Cardiac fibroblast (primary cell): Measurements from ENCODE around the gene ALDH1A3.

ENCODE experiments used
- DNase-seq, 2 donors: peaks; one replicate each; pipeline versions ENCODE4 v3.0.0 to v3.0.0-alpha.2; 2010; ENCODE audit warnings: low read depth in 2 of 2
- H3K4me3 ChIP-seq, 2 donors: replicated peaks in 1 of 2; 1 replicate in 1 of 2; 2 replicates in 1 of 2; pipeline ENCODE4 v1.5.1; 2011; ENCODE audit warnings: low read depth in 2 of 2, low read length in 2 of 2, mild to moderate bottlenecking in 2 of 2, moderate library complexity in 1 of 2
- TF ChIP-seq, protein P1 (sequence below): IDR thresholded peaks from one replicate; pipeline ENCODE4 v1.5.1; 2011; ENCODE audit warnings: low read depth, mild to moderate bottlenecking, low read length, inconsistent platforms

The ALDH1A3 gene

DNA sequence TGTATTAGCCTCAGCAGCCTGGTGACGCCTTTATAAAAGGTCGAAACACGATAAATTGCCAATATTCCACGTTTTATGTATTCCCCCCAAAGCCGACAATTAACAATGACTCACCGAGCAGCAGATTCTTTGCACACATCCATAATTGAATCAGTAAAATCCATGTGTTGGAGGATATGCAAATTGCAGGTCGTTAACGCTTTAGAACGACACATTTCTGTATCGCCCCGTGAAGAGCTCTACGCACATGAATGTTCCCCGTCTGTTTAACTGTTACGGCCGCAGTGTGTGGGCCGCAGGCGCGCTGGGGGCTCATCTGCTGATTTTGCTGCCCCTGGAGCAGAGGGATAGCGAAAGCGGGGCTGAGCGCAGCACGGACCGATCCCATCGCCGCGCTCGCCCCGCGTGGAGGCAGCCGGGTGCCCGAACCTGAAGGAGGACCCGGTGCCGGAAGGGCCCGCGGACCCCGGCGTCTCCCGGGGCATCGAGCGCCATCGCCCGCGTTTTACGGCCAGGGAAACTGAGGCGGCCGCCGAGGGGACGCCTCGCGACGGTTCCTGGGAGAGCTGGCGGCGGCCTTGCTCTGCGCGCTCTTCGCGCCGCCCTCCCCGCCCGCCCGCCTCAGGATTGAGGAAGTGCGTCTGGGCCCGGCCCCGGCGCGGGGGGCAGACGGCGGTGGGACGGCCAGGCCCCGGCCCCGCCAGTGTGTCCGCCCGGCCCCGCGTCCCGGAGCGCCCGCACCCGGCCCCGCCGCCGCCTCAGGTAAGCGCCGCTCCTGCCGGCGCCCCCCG lies 39.3 kb downstream of the ALDH1A3 start, which contains the start of gene LRRK1:
Gene LRRK1, plus strand, starts transcription at position 668 of the 791 bp plus-strand sequence. CDS start 5,276 bp downstream, outside the sequence.
- peak; percentile 53 to 61 for DNase-seq
- H3K4me3 ChIP-seq: peak within 1 kb of the TSS; percentile 63 to 71
- TF ChIP-seq, protein P1, sequence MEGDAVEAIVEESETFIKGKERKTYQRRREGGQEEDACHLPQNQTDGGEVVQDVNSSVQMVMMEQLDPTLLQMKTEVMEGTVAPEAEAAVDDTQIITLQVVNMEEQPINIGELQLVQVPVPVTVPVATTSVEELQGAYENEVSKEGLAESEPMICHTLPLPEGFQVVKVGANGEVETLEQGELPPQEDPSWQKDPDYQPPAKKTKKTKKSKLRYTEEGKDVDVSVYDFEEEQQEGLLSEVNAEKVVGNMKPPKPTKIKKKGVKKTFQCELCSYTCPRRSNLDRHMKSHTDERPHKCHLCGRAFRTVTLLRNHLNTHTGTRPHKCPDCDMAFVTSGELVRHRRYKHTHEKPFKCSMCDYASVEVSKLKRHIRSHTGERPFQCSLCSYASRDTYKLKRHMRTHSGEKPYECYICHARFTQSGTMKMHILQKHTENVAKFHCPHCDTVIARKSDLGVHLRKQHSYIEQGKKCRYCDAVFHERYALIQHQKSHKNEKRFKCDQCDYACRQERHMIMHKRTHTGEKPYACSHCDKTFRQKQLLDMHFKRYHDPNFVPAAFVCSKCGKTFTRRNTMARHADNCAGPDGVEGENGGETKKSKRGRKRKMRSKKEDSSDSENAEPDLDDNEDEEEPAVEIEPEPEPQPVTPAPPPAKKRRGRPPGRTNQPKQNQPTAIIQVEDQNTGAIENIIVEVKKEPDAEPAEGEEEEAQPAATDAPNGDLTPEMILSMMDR: no peak

DNA sequence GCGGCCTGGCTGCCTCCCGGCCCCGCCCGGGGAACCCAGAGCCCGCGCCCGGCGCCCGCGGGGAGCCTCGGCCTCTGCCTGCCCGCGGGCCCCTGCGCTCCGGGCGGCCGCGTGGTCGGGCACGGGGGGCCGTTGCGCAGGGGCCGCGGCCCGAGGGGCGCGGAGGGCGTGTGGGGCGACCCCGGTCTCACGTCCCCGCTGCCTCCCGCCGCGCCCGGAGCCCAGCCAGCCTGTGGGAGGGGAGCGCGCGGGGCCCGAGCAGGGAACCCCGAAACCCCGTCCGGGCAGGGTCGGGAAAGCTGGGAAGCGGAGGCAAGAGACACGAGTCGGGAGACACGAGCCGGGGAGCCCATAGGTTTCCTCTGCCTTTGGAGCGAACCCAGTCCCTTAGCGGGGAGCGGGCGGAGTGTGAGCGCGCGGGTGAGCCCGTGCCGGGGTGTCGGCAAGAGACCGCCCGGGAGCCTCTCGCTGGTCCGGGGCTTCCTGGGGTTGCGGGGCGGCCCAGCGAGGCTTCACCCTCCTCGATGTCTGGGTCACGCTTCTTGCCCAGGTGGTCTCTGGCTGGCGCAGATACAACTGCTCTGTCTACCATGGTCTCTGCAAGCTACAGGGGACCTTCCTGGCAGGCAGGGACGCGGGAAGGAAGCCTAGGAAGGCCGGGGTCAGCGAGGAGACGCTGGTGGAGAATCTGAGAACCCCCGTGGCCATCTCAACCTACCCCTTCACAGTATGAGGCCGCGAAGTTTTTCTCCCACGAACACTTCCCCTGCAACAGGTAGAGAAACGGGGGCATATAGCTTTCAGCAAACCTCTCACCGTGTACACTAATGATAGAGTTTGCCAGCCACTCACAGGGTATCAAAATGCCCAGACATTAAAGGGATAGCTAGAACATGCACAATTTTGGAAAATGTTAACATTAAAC lies 40.1 kb downstream of the ALDH1A3 start:
- H3K4me3 ChIP-seq: peak overlapping the region; percentile 63 to 71
- DNase-seq: peak; percentile 24 to 32
- TF ChIP-seq, protein P1: no peak

DNA sequence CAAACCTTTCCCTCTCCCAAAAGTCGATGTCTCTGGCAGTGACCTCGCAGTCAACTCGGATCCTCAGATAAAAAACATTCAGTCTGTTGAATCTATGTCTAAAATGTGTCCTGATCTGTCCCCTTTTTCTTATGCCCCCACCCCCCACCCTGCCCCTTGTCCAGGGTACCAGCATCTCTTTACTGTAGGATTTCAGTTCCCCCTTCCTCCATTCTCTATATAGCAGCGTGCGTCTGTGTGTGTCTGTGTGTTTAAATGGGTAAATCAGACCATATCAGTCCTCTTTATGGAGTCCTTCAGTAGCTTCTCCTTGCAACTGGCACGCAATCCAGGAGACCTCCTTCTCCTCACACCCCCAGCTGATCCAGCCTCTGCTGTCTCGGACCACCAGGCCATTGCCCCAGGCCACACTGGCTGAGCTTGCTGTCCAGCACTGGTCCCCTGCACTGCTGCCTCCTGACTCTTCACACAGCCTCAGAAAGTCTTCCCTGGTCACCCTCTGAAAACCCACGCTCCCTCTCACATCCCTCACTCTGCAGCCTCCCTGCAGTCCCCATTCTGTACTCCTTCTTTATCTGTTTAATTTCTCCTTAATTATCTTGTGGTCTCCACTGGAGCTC lies 41.0 kb downstream of the ALDH1A3 start:
- H3K4me3 ChIP-seq: peak overlapping the region in 1 of 2 donors; percentile 71
- no peak for DNase-seq
- TF ChIP-seq, protein P1: no peak

DNA sequence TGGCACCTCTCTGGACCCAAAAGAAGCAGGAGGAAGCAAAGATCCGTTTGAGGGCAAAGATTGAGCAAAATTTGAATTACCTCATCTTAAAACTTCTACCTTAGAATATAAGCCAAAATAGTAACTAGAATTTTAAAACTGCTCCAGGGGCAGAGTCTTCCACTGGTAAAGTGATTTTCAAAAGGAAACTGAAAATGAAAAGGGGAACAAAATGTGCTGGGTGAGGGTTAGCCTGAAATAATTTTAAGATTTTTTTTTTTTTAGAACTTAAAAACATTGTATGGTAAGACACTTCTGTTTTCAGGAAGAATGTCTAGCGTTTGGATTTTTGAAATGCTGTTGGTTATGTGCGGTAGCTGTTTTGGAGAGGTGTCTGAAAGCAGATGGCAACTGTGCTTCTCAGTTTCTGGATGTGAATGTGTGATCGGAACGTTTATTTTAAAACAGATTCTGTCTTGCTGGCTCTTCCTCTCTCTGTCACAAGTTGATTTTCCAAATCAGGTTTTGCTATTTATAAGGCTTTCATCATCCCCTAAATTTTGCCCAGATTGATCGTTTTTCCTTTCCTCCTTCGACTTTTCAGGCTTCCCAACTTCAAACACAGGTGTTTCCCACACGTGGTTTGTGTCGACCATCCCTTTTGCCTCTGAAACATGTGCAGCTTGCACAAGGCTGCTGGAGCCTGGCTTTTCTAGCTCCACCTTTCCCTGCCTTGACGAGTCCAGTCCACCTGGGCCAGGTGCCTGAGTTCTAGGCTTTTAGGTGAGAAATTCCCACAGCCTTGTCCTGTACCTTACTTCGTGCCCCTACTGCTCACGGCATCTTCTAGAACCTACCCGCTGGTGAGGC lies 42.8 kb downstream of the ALDH1A3 start:
- TF ChIP-seq, protein P1: no peak
- no peak for DNase-seq
- no peak overlapping the region for H3K4me3 ChIP-seq

DNA sequence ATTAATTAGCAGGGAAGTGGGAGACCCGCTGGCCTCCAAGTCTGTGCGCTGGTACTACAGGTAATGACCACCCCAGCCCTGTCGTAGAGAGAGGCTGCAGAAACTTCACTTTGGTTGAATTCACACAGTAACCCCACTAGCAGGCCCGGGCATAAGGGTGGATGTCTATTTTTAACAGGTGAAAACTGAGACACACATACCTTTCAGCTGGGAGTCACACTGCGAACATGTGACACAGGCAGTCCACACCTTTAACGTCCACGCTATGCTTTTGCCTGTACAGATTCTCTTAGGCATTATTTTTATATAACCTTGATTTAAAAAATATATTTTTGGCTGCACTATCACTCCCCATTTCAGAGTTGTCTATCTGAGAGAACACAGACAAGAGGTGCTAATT lies 43.4 kb downstream of the ALDH1A3 start:
- no peak for DNase-seq
- no peak overlapping the region for H3K4me3 ChIP-seq
- TF ChIP-seq, protein P1: no peak

DNA sequence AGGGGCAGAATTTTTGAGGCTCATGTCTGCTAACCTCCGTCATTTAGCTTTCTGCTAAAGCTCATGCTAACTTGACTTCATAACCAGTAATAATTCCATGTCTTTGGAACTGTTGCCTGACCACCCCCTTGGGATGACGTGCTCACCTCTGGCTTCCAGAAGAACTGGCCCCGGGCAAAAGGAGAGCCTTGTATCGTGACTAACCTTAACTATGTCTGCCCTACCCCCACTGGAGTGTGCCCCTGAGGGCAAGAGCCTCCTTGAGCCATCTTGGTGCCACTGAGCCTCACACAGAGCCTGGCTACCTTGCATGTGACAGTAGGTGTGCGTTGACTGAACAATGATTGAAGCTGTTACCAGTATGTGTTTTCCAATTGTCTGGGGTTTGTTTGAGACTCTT lies 44.3 kb downstream of the ALDH1A3 start:
- H3K4me3 ChIP-seq: no peak overlapping the region
- DNase-seq: no peak
- TF ChIP-seq, protein P1: no peak
